Measurements from ENCODE around the gene EFHC2. TPM values are rescaled to one million over a fixed set of nuclear protein-coding genes. Genes with fewer than 3 reads are reported as not detected.

EFHC2 gene
- total RNA-seq, 1 donor from 2014 or later, result 2.0 TPM

DNA sequence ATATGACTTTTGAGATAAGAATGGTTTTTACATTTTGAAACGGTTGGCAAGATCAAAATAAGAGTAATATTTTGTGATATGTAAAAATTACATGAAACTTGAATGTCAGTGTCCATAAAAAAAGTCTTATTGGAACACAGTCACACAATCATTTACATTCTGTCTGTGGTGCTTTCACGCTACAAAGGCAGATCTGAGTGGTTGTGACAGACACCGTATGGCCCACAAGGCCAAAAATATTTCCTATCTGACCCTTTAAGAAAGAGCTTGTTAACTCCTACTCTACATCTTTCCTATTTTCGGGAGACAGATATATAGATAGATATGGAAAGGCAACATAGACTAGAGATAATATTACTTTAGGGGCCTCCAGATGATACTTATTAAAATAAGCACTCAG is 101.9 kb downstream of the EFHC2 start:
- Mint-ChIP-seq H3K36me3 (no peaks in the 10 kb centered on the region), H3K27me3 (ENCODE audit: low read depth) (no peaks in the 10 kb centered on the region), H3K27ac (no peak overlapping the region), H3K4me3 (no peak overlapping the region), H3K4me1 (no peaks in the 10 kb centered on the region), H3K9me3 (peaks cover 26% of the 10 kb centered on the region)
- no peak for DNase-seq (ENCODE audit: low spot score in 2 of 2, unreplicated experiment in 2 of 2)
- TF ChIP-seq, protein P1, sequence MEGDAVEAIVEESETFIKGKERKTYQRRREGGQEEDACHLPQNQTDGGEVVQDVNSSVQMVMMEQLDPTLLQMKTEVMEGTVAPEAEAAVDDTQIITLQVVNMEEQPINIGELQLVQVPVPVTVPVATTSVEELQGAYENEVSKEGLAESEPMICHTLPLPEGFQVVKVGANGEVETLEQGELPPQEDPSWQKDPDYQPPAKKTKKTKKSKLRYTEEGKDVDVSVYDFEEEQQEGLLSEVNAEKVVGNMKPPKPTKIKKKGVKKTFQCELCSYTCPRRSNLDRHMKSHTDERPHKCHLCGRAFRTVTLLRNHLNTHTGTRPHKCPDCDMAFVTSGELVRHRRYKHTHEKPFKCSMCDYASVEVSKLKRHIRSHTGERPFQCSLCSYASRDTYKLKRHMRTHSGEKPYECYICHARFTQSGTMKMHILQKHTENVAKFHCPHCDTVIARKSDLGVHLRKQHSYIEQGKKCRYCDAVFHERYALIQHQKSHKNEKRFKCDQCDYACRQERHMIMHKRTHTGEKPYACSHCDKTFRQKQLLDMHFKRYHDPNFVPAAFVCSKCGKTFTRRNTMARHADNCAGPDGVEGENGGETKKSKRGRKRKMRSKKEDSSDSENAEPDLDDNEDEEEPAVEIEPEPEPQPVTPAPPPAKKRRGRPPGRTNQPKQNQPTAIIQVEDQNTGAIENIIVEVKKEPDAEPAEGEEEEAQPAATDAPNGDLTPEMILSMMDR (IDR thresholded peaks at IDR 0.05; ENCODE audit: unreplicated experiment), result no peak

DNA sequence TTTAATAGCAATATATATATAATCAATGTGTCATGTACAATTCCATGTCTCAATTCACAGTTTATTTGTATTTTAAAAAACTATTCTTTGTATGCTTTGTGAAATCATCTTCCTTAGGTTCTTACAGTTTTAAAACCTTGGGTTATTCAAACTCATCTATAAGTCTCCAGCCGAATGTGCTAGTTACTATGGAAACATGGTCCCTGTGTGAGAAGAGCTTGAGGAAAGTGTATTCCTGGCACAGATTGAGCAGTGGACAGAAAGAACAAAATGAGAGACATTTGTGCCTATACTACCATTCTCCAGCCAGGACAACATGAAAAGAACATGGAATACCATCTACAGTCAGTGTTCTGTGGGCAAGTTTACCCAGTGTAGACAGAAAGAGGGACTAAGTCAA is 103.4 kb downstream of the EFHC2 start:
- TF ChIP-seq, protein P1 (IDR thresholded peaks at IDR 0.05; ENCODE audit: unreplicated experiment), result no peak
- Mint-ChIP-seq H3K27ac (no peak overlapping the region), H3K9me3 (peaks cover 34% of the 10 kb centered on the region), H3K36me3 (no peaks in the 10 kb centered on the region), H3K27me3 (ENCODE audit: low read depth) (no peaks in the 10 kb centered on the region), H3K4me3 (no peak overlapping the region), H3K4me1 (no peaks in the 10 kb centered on the region)
- DNase-seq (ENCODE audit: low spot score in 2 of 2, unreplicated experiment in 2 of 2), result no peak

DNA sequence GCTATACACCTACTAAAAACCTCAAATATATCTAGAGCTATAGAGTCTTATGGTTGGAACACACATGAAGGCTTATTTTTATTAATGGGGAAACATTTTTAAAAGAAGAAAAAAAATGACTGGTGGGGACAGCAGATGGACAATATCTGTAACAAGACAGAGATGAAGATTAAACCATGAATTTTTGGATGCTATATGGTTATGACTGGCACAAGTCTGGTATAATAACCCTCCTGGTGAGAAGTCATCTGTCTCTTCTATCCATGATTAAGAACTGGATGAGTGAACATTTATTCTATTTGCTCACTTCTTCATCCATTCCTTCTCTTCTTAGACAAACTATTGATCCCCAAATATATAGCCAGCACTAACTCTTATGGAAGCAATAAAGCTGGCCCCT is 104.4 kb downstream of the EFHC2 start:
- Mint-ChIP-seq H3K27me3 (ENCODE audit: low read depth) (no peaks in the 10 kb centered on the region), H3K4me1 (no peaks in the 10 kb centered on the region), H3K4me3 (no peak overlapping the region), H3K9me3 (peaks cover 37% of the 10 kb centered on the region), H3K36me3 (no peaks in the 10 kb centered on the region), H3K27ac (no peak overlapping the region)
- no peak for DNase-seq (ENCODE audit: low spot score in 2 of 2, unreplicated experiment in 2 of 2)
- TF ChIP-seq, protein P1 (IDR thresholded peaks at IDR 0.05; ENCODE audit: unreplicated experiment), result no peak

DNA sequence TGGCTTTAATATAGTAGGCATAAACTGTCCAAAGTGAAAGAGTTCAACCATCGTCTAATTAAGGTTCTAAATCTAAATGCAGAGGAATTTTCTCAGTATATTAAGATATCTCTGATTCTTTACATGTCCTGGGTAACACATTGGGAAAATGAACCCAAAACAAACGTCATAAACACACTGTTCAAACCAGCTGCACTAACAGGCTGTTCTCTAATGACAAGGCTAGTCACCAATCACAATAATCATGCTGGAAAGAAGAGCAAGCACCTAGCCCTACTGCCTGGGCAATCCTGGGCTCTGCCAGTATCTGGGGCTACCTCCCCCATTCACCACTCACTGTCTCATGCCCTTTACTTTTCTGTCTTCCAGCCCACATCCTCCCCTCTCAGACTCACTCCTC is 107.9 kb downstream of the EFHC2 start:
- no peak for DNase-seq (ENCODE audit: low spot score in 2 of 2, unreplicated experiment in 2 of 2)
- H3K27me3 Mint-ChIP-seq (ENCODE audit: low read depth), result no peaks in the 10 kb centered on the region
- H3K4me1 Mint-ChIP-seq, result no peaks in the 10 kb centered on the region
- peaks cover 37% of the 10 kb centered on the region for H3K9me3 Mint-ChIP-seq
- no peaks in the 10 kb centered on the region for H3K36me3 Mint-ChIP-seq
- H3K27ac Mint-ChIP-seq, result no peak overlapping the region
- TF ChIP-seq, protein P1 (IDR thresholded peaks at IDR 0.05; ENCODE audit: unreplicated experiment), result no peak
- H3K4me3 Mint-ChIP-seq, result no peak overlapping the region

DNA sequence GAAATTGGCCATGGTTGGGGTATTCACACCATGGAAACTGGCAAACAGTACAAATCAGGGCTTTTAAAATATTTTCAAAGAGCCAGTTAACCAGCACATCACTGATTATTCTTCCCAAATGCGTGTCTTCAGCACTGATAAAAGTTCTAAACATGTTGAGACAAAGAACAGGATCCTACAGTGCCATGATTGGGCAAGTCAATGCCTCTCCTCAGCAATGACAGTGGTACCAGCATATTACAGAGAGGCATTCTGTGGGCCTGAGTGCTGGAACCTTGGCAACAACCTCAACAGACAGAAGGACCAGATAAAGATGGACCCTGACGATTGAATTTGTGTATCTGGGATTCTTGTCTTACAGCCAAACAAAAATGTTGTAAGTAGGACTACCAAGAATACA is 108.9 kb downstream of the EFHC2 start:
- Mint-ChIP-seq H3K4me3 (no peak overlapping the region), H3K27me3 (ENCODE audit: low read depth) (no peaks in the 10 kb centered on the region), H3K9me3 (peaks cover 37% of the 10 kb centered on the region), H3K36me3 (no peaks in the 10 kb centered on the region), H3K27ac (no peak overlapping the region), H3K4me1 (no peaks in the 10 kb centered on the region)
- no peak for DNase-seq (ENCODE audit: low spot score in 2 of 2, unreplicated experiment in 2 of 2)
- TF ChIP-seq, protein P1 (IDR thresholded peaks at IDR 0.05; ENCODE audit: unreplicated experiment), result no peak

DNA sequence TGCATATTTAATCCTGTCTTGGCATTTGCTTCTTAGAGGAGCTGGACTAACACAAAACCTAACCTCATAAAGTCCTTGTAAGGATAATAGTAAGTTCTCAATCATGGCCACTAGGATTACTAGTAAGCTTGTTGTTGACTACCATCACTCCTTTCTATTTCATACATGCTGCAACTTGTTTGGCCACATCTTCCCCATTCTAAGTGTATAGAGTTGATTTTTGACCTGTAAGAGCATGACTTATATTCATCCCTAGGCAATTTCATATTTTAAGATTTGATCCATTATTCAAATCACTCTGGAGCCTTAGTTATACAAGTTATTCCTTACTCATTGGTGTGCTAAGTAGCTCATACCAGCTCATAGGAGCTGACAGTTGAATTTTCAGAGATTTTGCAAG is 109.4 kb downstream of the EFHC2 start:
- no peak for DNase-seq (ENCODE audit: low spot score in 2 of 2, unreplicated experiment in 2 of 2)
- Mint-ChIP-seq H3K9me3 (peaks cover 39% of the 10 kb centered on the region), H3K27ac (no peak overlapping the region), H3K4me1 (no peaks in the 10 kb centered on the region), H3K4me3 (no peak overlapping the region), H3K27me3 (ENCODE audit: low read depth) (no peaks in the 10 kb centered on the region), H3K36me3 (no peaks in the 10 kb centered on the region)
- TF ChIP-seq, protein P1 (IDR thresholded peaks at IDR 0.05; ENCODE audit: unreplicated experiment), result no peak

All from mesothelial cell of epicardium (in vitro differentiated cells).